Astrocyte (in vitro differentiated cells and primary cell): ENCODE data around the gene VIPR2. TPM values are rescaled to one million over a fixed set of nuclear protein-coding genes. Genes with fewer than 3 reads are reported as not detected.

Experiments used
- DNase-seq: peaks from one replicate; pipeline ENCODE4 v3.0.0-alpha.2; 2010; ENCODE audit warnings: low read depth
- FAIRE-seq: peaks from 2 replicates; lab custom pipeline; 2011; peaks lifted over from hg19 to GRCh38; lab: Jason Lieb, UNC
- H2AFZ ChIP-seq: 2 replicates; pipeline ENCODE4 v1.6.0; 2012; ENCODE audit warnings: low read depth, low read length, inconsistent platforms
- H3K27ac ChIP-seq: 2 replicates; pipeline ENCODE4 v1.5.1; 2011; ENCODE audit warnings: low read depth, low read length, inconsistent platforms
- H3K27me3 ChIP-seq: 2 replicates; pipeline ENCODE4 v1.6.0; 2011; ENCODE audit warnings: low read length, inconsistent platforms; ENCODE audit not compliant: insufficient read depth
- H3K36me3 ChIP-seq: 2 replicates; pipeline ENCODE4 v1.5.1; 2011; ENCODE audit warnings: low read length, inconsistent platforms; ENCODE audit not compliant: insufficient read depth
- H3K4me1 ChIP-seq: 2 replicates; pipeline ENCODE4 v1.5.1; 2011; ENCODE audit warnings: low read length, inconsistent platforms; ENCODE audit not compliant: insufficient read depth
- H3K4me2 ChIP-seq: 2 replicates; pipeline ENCODE4 v1.6.0; 2012; ENCODE audit warnings: low read length, inconsistent platforms
- H3K4me3 ChIP-seq: 2 replicates; pipeline ENCODE4 v1.5.1; 2011; ENCODE audit warnings: low read depth, mild to moderate bottlenecking, low read length, inconsistent platforms; ENCODE audit not compliant: insufficient read depth
- H3K79me2 ChIP-seq: 2 replicates; pipeline ENCODE4 v1.6.0; 2012; ENCODE audit warnings: mild to moderate bottlenecking, low read length, inconsistent platforms; ENCODE audit not compliant: insufficient read depth
- H3K9ac ChIP-seq: 2 replicates; pipeline ENCODE4 v1.6.0; 2012; ENCODE audit warnings: mild to moderate bottlenecking, low read length, inconsistent platforms
- H3K9me3 ChIP-seq: 2 replicates; pipeline ENCODE4 v1.5.1; 2012; ENCODE audit warnings: low read depth, mild to moderate bottlenecking, low read length, inconsistent platforms; ENCODE audit not compliant: insufficient read depth
- H4K20me1 ChIP-seq: 2 replicates; pipeline ENCODE4 v1.6.0; 2012; ENCODE audit warnings: low read length, inconsistent platforms; ENCODE audit not compliant: insufficient read depth
- H3K27ac Mint-ChIP-seq: one replicate; pipeline ENCODE4 v1.8.0; 2021; ENCODE audit warnings: mild to moderate bottlenecking, mixed read lengths; ENCODE audit not compliant: unreplicated experiment
- H3K27me3 Mint-ChIP-seq: one replicate; pipeline ENCODE4 v1.8.0; 2021; ENCODE audit warnings: low read depth, mixed read lengths; ENCODE audit not compliant: unreplicated experiment
- H3K36me3 Mint-ChIP-seq: one replicate; pipeline ENCODE4 v1.8.0; 2021; ENCODE audit warnings: low read depth, mixed read lengths; ENCODE audit not compliant: unreplicated experiment
- H3K4me1 Mint-ChIP-seq: one replicate; pipeline ENCODE4 v1.8.0; 2021; ENCODE audit warnings: low read depth, mixed read lengths; ENCODE audit not compliant: unreplicated experiment
- H3K4me3 Mint-ChIP-seq: one replicate; pipeline ENCODE4 v1.8.0; 2021; ENCODE audit warnings: mild to moderate bottlenecking, moderate library complexity, mixed read lengths; ENCODE audit not compliant: unreplicated experiment
- H3K9me3 Mint-ChIP-seq: one replicate; pipeline ENCODE4 v1.8.0; 2021; ENCODE audit warnings: mild to moderate bottlenecking, mixed read lengths; ENCODE audit not compliant: unreplicated experiment
- CTCF ChIP-seq: IDR thresholded peaks from 2 replicates; pipeline ENCODE4 v1.5.1; 2011; ENCODE audit warnings: low read depth, mild to moderate bottlenecking, inconsistent platforms, low read length, moderate library complexity; ENCODE audit not compliant: insufficient read depth
- EZH2 ChIP-seq: IDR thresholded peaks from 2 replicates; pipeline ENCODE4 v1.6.1; 2012; ENCODE audit warnings: mild to moderate bottlenecking, low read length, inconsistent platforms; ENCODE audit not compliant: insufficient read depth
- total RNA-seq: library from RNA; stranded (reverse); gene quantifications from 2 replicates; pipeline ENCODE4 v1.2.1, GENCODE V29; 2021

Gene VIPR2
- total RNA-seq, 1 donor from 2014 or later, result 0.68 TPM

GRCh38 chr7:158997471-158997870, 147.2 kb downstream of the VIPR2 start:
- Mint-ChIP-seq H3K9me3 (peaks cover 22% of the 10 kb centered on the region), H3K27ac (no peak overlapping the region), H3K27me3 (peaks cover 22% of the 10 kb centered on the region), H3K4me1 (no peaks in the 10 kb centered on the region), H3K36me3 (peaks cover 4% of the 10 kb centered on the region), H3K4me3 (no peak overlapping the region)
- Histone ChIP-seq H3K27ac (no peak overlapping the region), H3K27me3 (peaks cover 6% of the 10 kb centered on the region), H2AFZ (no peak overlapping the region), H4K20me1 (no peaks in the 10 kb centered on the region), H3K36me3 (no peaks in the 10 kb centered on the region), H3K4me1 (no peaks in the 10 kb centered on the region), H3K79me2 (no peaks in the 10 kb centered on the region), H3K4me3 (no peak overlapping the region), H3K9me3 (peaks cover 7% of the 10 kb centered on the region), H3K9ac (no peak overlapping the region), H3K4me2 (no peak overlapping the region)
- DNase-seq (no peak), FAIRE-seq (no peak)
- TF ChIP-seq CTCF (no peak), EZH2 (no peak)

- no peak overlapping the region for H3K4me2 ChIP-seq
- Mint-ChIP-seq H3K4me3 (no peak overlapping the region), H3K4me1 (no peaks in the 10 kb centered on the region), H3K27ac (no peak overlapping the region), H3K9me3 (peaks cover 22% of the 10 kb centered on the region), H3K36me3 (peaks cover 4% of the 10 kb centered on the region), H3K27me3 (peaks cover 22% of the 10 kb centered on the region)
- no peaks in the 10 kb centered on the region for H3K79me2 ChIP-seq
- H3K9ac ChIP-seq, result no peak overlapping the region
- H3K4me3 ChIP-seq, result no peak overlapping the region
- DNase-seq (no peak), FAIRE-seq (no peak)
- no peaks in the 10 kb centered on the region for H3K36me3 ChIP-seq
- peaks cover 6% of the 10 kb centered on the region for H3K27me3 ChIP-seq
- TF ChIP-seq EZH2, result no peak
- no peak for TF ChIP-seq CTCF
- peaks cover 7% of the 10 kb centered on the region for H3K9me3 ChIP-seq
- H2AFZ ChIP-seq, result no peak overlapping the region
- H4K20me1 ChIP-seq, result no peaks in the 10 kb centered on the region
- H3K4me1 ChIP-seq, result no peaks in the 10 kb centered on the region
- no peak overlapping the region for H3K27ac ChIP-seq
Observed at GRCh38 chr7:158997110-158997453, 147.6 kb downstream of the VIPR2 start.

- H3K4me1 Mint-ChIP-seq, result no peaks in the 10 kb centered on the region
- peaks cover 4% of the 10 kb centered on the region for H3K36me3 Mint-ChIP-seq
- Histone ChIP-seq H2AFZ (no peak overlapping the region), H3K4me3 (no peak overlapping the region), H3K9ac (no peak overlapping the region), H3K27ac (no peak overlapping the region), H3K9me3 (peaks cover 3% of the 10 kb centered on the region), H3K79me2 (no peaks in the 10 kb centered on the region), H3K36me3 (no peaks in the 10 kb centered on the region), H4K20me1 (no peaks in the 10 kb centered on the region), H3K4me2 (no peak overlapping the region), H3K27me3 (peaks cover 6% of the 10 kb centered on the region), H3K4me1 (no peaks in the 10 kb centered on the region)
- TF ChIP-seq EZH2 (no peak), CTCF (no peak)
- FAIRE-seq, result no peak
- H3K9me3 Mint-ChIP-seq, result peaks cover 22% of the 10 kb centered on the region
- no peak overlapping the region for H3K27ac Mint-ChIP-seq
- H3K27me3 Mint-ChIP-seq, result peaks cover 26% of the 10 kb centered on the region
- no peak overlapping the region for H3K4me3 Mint-ChIP-seq
- DNase-seq, result no peak
Observed at GRCh38 chr7:158996214-158997109, 148.2 kb downstream of the VIPR2 start.
